GM12878 (cell line): ENCODE results near the gene HEG1. TPM values are rescaled to one million over a fixed set of nuclear protein-coding genes. Genes with fewer than 3 reads are reported as not detected.

Source experiments
- ATAC-seq: fragments of 200-7000 bp; cut with Tn5 transposase; 3 replicates; pipeline ENCODE4 v1.9.1; 2020; ENCODE audit warnings: mild to moderate bottlenecking, moderate library complexity
- BruUV-seq: library from RNA; stranded (reverse); fragments of 400-500 nt; replicated peaks from 2 replicates; lab custom pipeline; 2021; lab: Mats Ljungman, UMichigan
- CTCF ChIA-PET: fragments of 300-600 bp; sonication (Branson Sonifier 250); formaldehyde crosslinking; extraction: SDS; loops from one replicate; lab custom pipeline; 2021; ENCODE audit warnings: inconsistent platforms; lab: Yijun Ruan, JAX
- POLR2A ChIA-PET: fragments of 350-600 bp; formaldehyde crosslinking; extraction: SDS; loops from one replicate; lab custom pipeline; 2021; ENCODE audit warnings: inconsistent platforms; lab: Charles Lee
- RAD21 ChIA-PET: fragments of 300-600 bp; sonication (Branson Sonifier 250); formaldehyde crosslinking; loops from one replicate; lab custom pipeline; 2023; ENCODE audit warnings: antibody characterized with exemption; ENCODE audit not compliant: unreplicated experiment; lab: Charles Lee
- SMC1A ChIA-PET: fragments of 300-600 bp; sonication (Branson Sonifier 250); formaldehyde crosslinking; loops from one replicate; lab custom pipeline; 2023; ENCODE audit not compliant: unreplicated experiment, uncharacterized antibody; lab: Charles Lee
- DNase-seq: peaks from one replicate; pipeline ENCODE4 v3.0.0-alpha.2; 2011; ENCODE audit warnings: low read depth, low spot score
- FAIRE-seq: peaks from 3 replicates; lab custom pipeline; 2011; peaks lifted over from hg19 to GRCh38; lab: Jason Lieb, UNC
- H2AFZ ChIP-seq: 2 replicates; pipeline ENCODE4 v1.6.0; 2011; ENCODE audit warnings: low read depth, low read length, control low read depth; ENCODE audit not compliant: control insufficient read depth
- H3K27ac ChIP-seq: 2 replicates; pipeline ENCODE4 v1.5.1; 2011; ENCODE audit warnings: control low read depth; ENCODE audit not compliant: control insufficient read depth, insufficient read depth
- H3K27me3 ChIP-seq, 2 experiments: replicated peaks in 1 of 2; 2 replicates each; pipeline versions ENCODE4 v1.6.0 to v1.6.1; 2011; ENCODE audit warnings: low read length in 1 of 2; ENCODE audit not compliant: control insufficient read depth in 2 of 2, insufficient read depth in 2 of 2
- H3K36me3 ChIP-seq, 2 experiments: 2 replicates each; pipeline ENCODE4 v1.5.1; 2011; ENCODE audit warnings: low read length in 1 of 2; ENCODE audit not compliant: control insufficient read depth in 2 of 2, insufficient read depth in 2 of 2
- H3K4me1 ChIP-seq: 2 replicates; pipeline ENCODE4 v1.6.1; 2011; ENCODE audit warnings: mild to moderate bottlenecking, low read length, moderate library complexity, mixed read lengths; ENCODE audit not compliant: control insufficient read depth, insufficient read depth
- H3K4me2 ChIP-seq: 2 replicates; pipeline ENCODE4 v1.6.0; 2011; ENCODE audit warnings: control low read depth; ENCODE audit not compliant: control insufficient read depth, insufficient read depth
- H3K4me3 ChIP-seq: fragments of 200-600 bp; sonication (generic); 2 replicates; pipeline ENCODE4 v1.5.1; 2016
- H3K79me2 ChIP-seq: 2 replicates; pipeline ENCODE4 v1.6.0; 2011; ENCODE audit warnings: low read length; ENCODE audit not compliant: control insufficient read depth, insufficient read depth
- H3K9ac ChIP-seq: 2 replicates; pipeline ENCODE4 v1.8.0; 2011; ENCODE audit warnings: low read length, control low read depth, mixed read lengths; ENCODE audit not compliant: control insufficient read depth, insufficient read depth
- H3K9me3 ChIP-seq: replicated peaks from 3 replicates; pipeline ENCODE4 v1.5.1; 2011; ENCODE audit warnings: mild to moderate bottlenecking, low read length; ENCODE audit not compliant: control insufficient read depth, insufficient read depth
- H4K20me1 ChIP-seq: 2 replicates; pipeline ENCODE4 v1.6.0; 2011; ENCODE audit not compliant: control insufficient read depth, insufficient read depth
- BACH1 ChIP-seq: fragments of 450-650 bp; IDR thresholded peaks from 2 replicates; pipeline ENCODE4 v1.6.1; 2017; ENCODE audit warnings: mild to moderate bottlenecking, borderline replicate concordance
- CEBPB ChIP-seq, 2 experiments: fragments of 150-350 bp in 1 of 2; IDR thresholded peaks; 2 replicates each; pipeline ENCODE4 v1.6.1; 2012 to 2014; ENCODE audit warnings: low read depth in 2 of 2, low read length in 2 of 2, borderline replicate concordance in 1 of 2, inconsistent platforms in 1 of 2
- CREB1 ChIP-seq: IDR thresholded peaks from 2 replicates; pipeline ENCODE4 v1.6.1; 2012; ENCODE audit warnings: low read depth, mild to moderate bottlenecking, inconsistent platforms
- EED ChIP-seq: sonication (generic); IDR thresholded peaks from 2 replicates; pipeline ENCODE4 v1.6.1; 2016; ENCODE audit warnings: antibody characterized with exemption, low read depth
- HDGF ChIP-seq: fragments of 450-650 bp; IDR thresholded peaks from 2 replicates; pipeline ENCODE4 v1.6.1; 2016; ENCODE audit warnings: antibody characterized with exemption
- IKZF2 ChIP-seq, 2 experiments: fragments of 450-650 bp; IDR thresholded peaks; 2 replicates each; pipeline ENCODE4 v1.6.1; 2017; ENCODE audit warnings: mild to moderate bottlenecking in 2 of 2, moderate library complexity in 2 of 2
- IRF4 ChIP-seq: IDR thresholded peaks from 2 replicates; pipeline ENCODE4 v1.6.1; 2011; ENCODE audit warnings: low read depth, low read length
- NFYA ChIP-seq: IDR thresholded peaks from 2 replicates; pipeline ENCODE4 v1.6.1; 2011; ENCODE audit warnings: low read depth, mild to moderate bottlenecking, low read length, improper control_type of control experiment, borderline replicate concordance
- NR2C2 ChIP-seq: IDR thresholded peaks from 2 replicates; pipeline ENCODE4 v1.6.1; 2011; ENCODE audit warnings: borderline replicate concordance, low read depth; ENCODE audit not compliant: control insufficient read depth, insufficient read length
- NRF1 ChIP-seq: conservative IDR thresholded peaks from 2 replicates; pipeline ENCODE4 v1.6.1; 2011; ENCODE audit warnings: mild to moderate bottlenecking, low read depth, low read length, improper control_type of control experiment
- PML ChIP-seq: IDR thresholded peaks from 2 replicates; pipeline ENCODE4 v1.6.1; 2012; ENCODE audit warnings: low read length, inconsistent platforms
- POU2F2 ChIP-seq: IDR thresholded peaks from 3 replicates; pipeline ENCODE4 v1.6.1; 2011; ENCODE audit warnings: low read depth, mild to moderate bottlenecking, low read length, borderline replicate concordance
- RBBP5 ChIP-seq: fragments of 200-600 bp; sonication (generic); conservative IDR thresholded peaks from 2 replicates; pipeline ENCODE4 v1.6.1; 2016
- SP1 ChIP-seq: IDR thresholded peaks from one replicate; pipeline ENCODE4 v1.6.1; 2011; ENCODE audit warnings: low read depth, low read length
- ZNF622 ChIP-seq: fragments of 450-650 bp; IDR thresholded peaks from 2 replicates; pipeline ENCODE4 v1.6.1; 2017; ENCODE audit warnings: mild to moderate bottlenecking, inconsistent platforms
- WGBS: methylation state at CpG from one replicate; pipeline ENCODE4 v1.1.6; 2016; ENCODE audit warnings: low lambda C conversion rate; ENCODE audit not compliant: insufficient replicate concordance, insufficient coverage; ENCODE audit errors: missing lambda C conversion rate; 5-methylcytosine and 5-hydroxymethylcytosine counted together
- in situ Hi-C: fragments of 300-500 bp; cut with MboI; formaldehyde crosslinking; loops from 9 replicates; pipeline ENCODE4 v1.14.3; 2018; ENCODE audit warnings: mixed read lengths
- intact Hi-C: fragments of 100-400 bp; cut with micrococcal nuclease; formaldehyde crosslinking; loops from one replicate; pipeline ENCODE4 v1.14.2; 2022; ENCODE audit not compliant: unreplicated experiment
- polyA plus RNA-seq, 11 experiments: library from polyadenylated mRNA; depleted of rRNA in 4 of 11; unstranded in 6 of 11; stranded (reverse) in 5 of 11; fragments of >200 nt; fragmentation: Nextera tagmentation in 4 of 11; fragmentation: Illumina TruSeq in 1 of 11; extraction: Ambion mirVana in 4 of 11; extraction: Trizol in 1 of 11; gene quantifications; 1 replicate in 1 of 11; 2 replicates in 10 of 11; pipeline versions ENCODE4 v1.2.1 to v1.2.3, GENCODE V29; 2011 to 2016; ENCODE audit warnings: inconsistent platforms in 2 of 11, missing spikeins in 2 of 11, low read depth in 1 of 11
- total RNA-seq, 4 experiments: library from RNA; depleted of rRNA in 3 of 4; stranded (reverse); fragments of >200 nt in 3 of 4; fragmentation: Illumina TruSeq in 1 of 4; extraction: Trizol in 1 of 4; gene quantifications; 2 replicates each; pipeline versions ENCODE4 v1.2.1 to v1.2.3, GENCODE V29; 2013 to 2021
- TF ChIP-seq, protein P1 (sequence below): fragments of 450-650 bp; IDR thresholded peaks from 2 replicates; pipeline ENCODE4 v1.6.1; 2017; ENCODE audit warnings: mild to moderate bottlenecking, moderate library complexity
- TF ChIP-seq, protein P2 (sequence below): fragments of 450-650 bp; IDR thresholded peaks from 2 replicates; pipeline ENCODE4 v1.6.1; 2016; ENCODE audit warnings: mild to moderate bottlenecking
- TF ChIP-seq, protein P3 (sequence below): fragments of 150-350 bp; IDR thresholded peaks from 2 replicates; pipeline ENCODE4 v1.6.1; 2016; ENCODE audit warnings: low read depth, low read length

The HEG1 gene
- total and polyA plus RNA-seq, 10 of the 15 experiments (the other 5 are each of a cell fraction or from before 2014, with no cell fraction given) = 2.2 to 32.1 (median 7.6) TPM

DNA sequence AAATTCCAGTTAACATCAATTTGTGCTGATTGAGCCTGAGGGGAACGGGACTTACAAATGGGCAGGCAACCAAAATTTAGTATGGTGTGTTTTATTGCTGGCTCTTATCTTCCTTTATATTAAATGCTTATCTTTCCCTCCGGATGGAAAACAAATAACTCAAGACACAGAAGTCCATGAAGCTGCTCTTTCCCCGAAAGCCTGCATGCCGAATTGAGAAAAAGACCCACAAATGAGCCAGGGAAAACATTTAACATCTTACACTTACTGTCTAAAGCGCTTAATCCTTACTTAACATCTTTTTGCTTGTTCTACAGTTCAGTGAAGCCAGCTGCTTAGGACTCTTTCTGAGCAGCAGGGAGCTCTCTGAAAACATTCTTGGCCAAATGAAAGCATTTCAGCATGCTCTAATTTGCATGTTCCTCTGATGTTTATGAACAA is 49.5 kb downstream of the HEG1 start:
- POLR2A ChIA-PET = no interaction called here
- DNase-seq = no peak
- H3K9ac ChIP-seq = no peak overlapping the region
- H3K4me2 ChIP-seq = no peak overlapping the region
- no peaks in the 10 kb centered on the region for H3K9me3 ChIP-seq
- intact Hi-C loops = no loop called here
- no peaks in the 10 kb centered on the region for H4K20me1 ChIP-seq
- RAD21 ChIA-PET = no interaction called here
- no peak overlapping the region for H3K27ac ChIP-seq
- ATAC-seq = no peak
- no peaks in the 10 kb centered on the region for H3K4me1 ChIP-seq
- CTCF ChIA-PET = interaction anchor here (0.6 kb wide), 1 partner anchor 436 kb away, joined by 3 read pairs; no protein-coding TSS in a partner anchor
- H3K4me3 ChIP-seq = no peak overlapping the region
- peaks cover 11 to 44% of the 10 kb centered on the region in 2 experiments for H3K36me3 ChIP-seq
- SMC1A ChIA-PET = interaction anchor here (1.9 to 3.9 kb wide), 3 partner anchors 11 to 46 kb away, joined by 4 to 14 read pairs (median 8); no protein-coding TSS in a partner anchor
- TF ChIP-seq RBBP5 (no peak), PML (no peak), IRF4 (no peak), ZNF622 (no peak), HDGF (no peak), CREB1 (no peak), NRF1 (no peak), IKZF2 (IDR thresholded peaks at IDR 0.05) (no peak), NR2C2 (no peak), NFYA (no peak), SP1 (no peak), BACH1 (no peak), EED (no peak), CEBPB (IDR thresholded peaks at IDR 0.05; ENCODE audit: borderline replicate concordance in 1 of 2, low read depth in 2 of 2, low read length in 2 of 2) (no peak), POU2F2 (no peak)
- TF ChIP-seq, protein P1, sequence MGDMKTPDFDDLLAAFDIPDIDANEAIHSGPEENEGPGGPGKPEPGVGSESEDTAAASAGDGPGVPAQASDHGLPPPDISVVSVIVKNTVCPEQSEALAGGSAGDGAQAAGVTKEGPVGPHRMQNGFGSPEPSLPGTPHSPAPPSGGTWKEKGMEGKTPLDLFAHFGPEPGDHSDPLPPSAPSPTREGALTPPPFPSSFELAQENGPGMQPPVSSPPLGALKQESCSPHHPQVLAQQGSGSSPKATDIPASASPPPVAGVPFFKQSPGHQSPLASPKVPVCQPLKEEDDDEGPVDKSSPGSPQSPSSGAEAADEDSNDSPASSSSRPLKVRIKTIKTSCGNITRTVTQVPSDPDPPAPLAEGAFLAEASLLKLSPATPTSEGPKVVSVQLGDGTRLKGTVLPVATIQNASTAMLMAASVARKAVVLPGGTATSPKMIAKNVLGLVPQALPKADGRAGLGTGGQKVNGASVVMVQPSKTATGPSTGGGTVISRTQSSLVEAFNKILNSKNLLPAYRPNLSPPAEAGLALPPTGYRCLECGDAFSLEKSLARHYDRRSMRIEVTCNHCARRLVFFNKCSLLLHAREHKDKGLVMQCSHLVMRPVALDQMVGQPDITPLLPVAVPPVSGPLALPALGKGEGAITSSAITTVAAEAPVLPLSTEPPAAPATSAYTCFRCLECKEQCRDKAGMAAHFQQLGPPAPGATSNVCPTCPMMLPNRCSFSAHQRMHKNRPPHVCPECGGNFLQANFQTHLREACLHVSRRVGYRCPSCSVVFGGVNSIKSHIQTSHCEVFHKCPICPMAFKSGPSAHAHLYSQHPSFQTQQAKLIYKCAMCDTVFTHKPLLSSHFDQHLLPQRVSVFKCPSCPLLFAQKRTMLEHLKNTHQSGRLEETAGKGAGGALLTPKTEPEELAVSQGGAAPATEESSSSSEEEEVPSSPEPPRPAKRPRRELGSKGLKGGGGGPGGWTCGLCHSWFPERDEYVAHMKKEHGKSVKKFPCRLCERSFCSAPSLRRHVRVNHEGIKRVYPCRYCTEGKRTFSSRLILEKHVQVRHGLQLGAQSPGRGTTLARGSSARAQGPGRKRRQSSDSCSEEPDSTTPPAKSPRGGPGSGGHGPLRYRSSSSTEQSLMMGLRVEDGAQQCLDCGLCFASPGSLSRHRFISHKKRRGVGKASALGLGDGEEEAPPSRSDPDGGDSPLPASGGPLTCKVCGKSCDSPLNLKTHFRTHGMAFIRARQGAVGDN = no peak
- TF ChIP-seq, protein P2, sequence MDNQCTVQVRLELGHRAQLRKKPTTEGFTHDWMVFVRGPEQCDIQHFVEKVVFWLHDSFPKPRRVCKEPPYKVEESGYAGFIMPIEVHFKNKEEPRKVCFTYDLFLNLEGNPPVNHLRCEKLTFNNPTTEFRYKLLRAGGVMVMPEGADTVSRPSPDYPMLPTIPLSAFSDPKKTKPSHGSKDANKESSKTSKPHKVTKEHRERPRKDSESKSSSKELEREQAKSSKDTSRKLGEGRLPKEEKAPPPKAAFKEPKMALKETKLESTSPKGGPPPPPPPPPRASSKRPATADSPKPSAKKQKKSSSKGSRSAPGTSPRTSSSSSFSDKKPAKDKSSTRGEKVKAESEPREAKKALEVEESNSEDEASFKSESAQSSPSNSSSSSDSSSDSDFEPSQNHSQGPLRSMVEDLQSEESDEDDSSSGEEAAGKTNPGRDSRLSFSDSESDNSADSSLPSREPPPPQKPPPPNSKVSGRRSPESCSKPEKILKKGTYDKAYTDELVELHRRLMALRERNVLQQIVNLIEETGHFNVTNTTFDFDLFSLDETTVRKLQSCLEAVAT = no peak
- TF ChIP-seq, protein P3, sequence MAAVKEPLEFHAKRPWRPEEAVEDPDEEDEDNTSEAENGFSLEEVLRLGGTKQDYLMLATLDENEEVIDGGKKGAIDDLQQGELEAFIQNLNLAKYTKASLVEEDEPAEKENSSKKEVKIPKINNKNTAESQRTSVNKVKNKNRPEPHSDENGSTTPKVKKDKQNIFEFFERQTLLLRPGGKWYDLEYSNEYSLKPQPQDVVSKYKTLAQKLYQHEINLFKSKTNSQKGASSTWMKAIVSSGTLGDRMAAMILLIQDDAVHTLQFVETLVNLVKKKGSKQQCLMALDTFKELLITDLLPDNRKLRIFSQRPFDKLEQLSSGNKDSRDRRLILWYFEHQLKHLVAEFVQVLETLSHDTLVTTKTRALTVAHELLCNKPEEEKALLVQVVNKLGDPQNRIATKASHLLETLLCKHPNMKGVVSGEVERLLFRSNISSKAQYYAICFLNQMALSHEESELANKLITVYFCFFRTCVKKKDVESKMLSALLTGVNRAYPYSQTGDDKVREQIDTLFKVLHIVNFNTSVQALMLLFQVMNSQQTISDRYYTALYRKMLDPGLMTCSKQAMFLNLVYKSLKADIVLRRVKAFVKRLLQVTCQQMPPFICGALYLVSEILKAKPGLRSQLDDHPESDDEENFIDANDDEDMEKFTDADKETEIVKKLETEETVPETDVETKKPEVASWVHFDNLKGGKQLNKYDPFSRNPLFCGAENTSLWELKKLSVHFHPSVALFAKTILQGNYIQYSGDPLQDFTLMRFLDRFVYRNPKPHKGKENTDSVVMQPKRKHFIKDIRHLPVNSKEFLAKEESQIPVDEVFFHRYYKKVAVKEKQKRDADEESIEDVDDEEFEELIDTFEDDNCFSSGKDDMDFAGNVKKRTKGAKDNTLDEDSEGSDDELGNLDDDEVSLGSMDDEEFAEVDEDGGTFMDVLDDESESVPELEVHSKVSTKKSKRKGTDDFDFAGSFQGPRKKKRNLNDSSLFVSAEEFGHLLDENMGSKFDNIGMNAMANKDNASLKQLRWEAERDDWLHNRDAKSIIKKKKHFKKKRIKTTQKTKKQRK = no peak
- H3K27me3 ChIP-seq = no peaks in the 10 kb centered on the region
- no TSS peak for BruUV-seq
- FAIRE-seq = no peak
- in situ Hi-C loops = no loop called here
- no peak overlapping the region for H2AFZ ChIP-seq
- 98% methylated on average over 5 of the region's 5 CpGs for WGBS
- H3K79me2 ChIP-seq = no peaks in the 10 kb centered on the region
